GM10847 (cell line): ENCODE measurements around the gene TENM3.

ENCODE experiments used
- POLR2A ChIP-seq: IDR thresholded peaks from 2 replicates; pipeline ENCODE4 v1.6.1; 2011; ENCODE audit not compliant: insufficient read length; ENCODE audit errors: extremely low read depth

The TENM3 gene

DNA sequence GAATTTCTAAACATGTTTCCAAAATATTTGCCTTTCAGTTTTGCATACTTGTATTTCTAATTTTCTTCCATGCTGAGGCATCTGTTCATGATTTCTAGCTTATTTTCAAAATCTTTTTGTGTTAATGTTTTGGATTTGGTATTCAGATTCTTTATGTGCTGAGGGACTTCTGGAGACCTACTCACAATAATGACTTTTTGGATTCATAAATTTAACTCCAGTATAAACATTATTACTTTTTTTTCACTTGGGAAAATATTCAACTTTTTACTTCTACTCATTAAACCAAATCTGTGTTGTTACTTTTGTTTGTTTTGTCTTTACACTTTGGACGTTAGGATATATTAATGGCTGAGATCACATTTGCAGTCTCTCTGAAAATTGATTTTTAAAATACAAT lies 183.7 kb downstream of the TENM3 start:
- no peak for TF ChIP-seq POLR2A

DNA sequence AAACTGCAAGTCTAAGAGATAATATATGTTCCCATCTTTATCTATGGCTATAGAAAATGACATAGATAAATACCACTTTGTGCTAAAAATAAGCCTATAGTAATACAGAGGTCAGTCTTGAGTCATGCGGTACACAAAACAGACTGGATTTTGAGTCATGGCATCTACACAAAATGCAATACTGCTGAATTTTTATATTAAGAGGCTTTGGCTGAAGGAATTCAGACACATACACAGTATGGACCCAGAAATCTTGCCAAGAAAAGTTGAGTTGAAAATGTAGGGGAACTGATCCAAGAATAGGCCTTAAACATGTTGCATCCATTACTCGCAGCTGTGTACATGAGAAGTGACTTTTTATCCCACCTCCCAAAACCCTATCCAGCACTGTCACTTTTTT lies 184.4 kb downstream of the TENM3 start:
- TF ChIP-seq POLR2A: no peak

DNA sequence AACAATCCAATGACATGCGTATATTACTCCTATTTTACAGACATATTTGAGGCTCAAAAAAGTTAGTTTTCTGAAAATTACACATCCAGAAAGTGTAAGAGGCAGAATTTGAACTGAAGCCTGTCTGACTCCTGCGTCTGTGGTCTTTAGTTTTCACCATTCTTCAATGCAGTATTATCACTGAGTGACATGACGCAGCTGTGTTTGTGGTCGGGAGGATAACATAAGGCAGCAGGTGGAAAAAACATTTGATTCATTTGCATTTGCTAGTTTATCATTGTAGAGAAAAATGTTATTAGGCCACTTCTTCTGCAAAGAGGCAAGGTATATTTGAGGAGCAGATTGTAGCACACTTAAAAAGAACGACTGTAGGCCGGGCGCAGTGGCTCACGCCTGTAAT lies 186.7 kb downstream of the TENM3 start:
- no peak for TF ChIP-seq POLR2A

DNA sequence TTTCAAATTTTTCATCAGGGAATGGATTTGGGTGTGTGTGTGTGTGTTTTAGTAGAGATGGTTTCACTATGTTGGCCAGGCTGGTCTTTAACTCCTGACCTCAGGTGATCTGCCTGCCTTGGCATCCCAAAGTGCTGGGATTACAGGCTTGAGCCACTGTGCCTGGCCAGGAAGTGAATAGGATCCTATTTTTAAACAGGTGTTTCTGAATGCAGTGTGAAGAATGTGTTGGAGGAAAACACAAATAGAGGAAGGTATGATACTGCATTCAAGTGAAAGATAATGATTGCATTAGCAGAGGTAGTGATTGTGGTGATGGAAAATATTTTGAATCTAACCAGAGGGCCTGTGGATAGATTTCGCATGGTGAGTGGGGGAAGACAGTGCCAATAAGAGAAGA lies 189.6 kb downstream of the TENM3 start:
- TF ChIP-seq POLR2A: no peak

DNA sequence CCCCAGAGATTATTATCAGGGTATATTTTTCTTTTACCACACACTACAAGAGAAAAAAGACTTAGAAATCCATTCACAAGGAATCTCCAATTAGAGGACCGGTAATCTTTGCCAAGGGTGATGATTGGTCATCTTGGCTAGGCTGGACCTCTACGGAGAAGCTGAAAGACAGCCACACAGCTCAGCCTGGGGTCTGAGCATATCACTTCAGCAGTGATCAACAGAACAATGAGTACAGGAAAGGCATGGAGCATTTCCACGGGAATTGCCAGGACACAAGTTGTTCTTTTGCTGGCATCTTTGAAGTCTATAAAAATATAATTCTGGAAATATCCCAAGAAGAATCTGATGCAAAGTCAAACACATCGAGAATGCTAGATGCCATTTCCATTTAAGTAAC lies 191.5 kb downstream of the TENM3 start:
- TF ChIP-seq POLR2A: no peak

DNA sequence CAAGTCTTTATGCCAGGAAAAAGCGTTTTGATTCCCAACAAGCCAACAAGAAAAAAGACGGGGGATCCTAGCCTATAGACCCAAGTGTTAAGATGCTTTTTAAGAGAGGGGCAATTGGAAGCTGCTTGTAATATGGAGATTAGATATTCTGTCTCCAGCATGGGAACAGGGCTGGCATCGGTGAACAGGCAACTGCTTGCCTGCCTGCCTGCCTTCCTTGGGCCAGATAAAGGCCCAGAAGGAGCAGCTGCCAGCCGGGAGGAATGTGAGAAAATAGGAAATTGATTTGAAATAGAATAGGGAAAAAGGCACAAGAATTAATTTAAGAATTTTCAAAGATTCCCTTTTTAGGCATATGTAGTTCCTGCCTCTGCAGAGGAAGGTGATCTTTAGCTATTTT lies 192.2 kb downstream of the TENM3 start:
- TF ChIP-seq POLR2A: no peak

DNA sequence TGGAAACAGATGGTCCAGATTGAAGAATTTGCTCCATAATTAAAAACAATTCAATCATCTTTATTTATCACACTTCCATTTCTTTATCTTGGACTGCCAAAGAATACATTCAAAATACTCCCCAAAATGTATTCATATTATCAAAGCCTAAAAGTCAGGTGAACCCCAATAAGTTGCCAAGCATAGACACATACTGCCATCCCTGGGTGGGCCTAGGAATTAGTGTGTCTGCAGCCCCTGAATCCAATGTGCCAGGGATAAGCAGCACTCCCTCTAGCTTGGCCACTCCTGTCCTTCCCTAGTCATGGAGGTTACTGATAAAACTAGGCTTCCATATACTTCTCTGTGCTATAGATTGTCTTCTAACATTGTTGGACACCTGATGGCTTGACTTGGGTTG lies 199.9 kb downstream of the TENM3 start:
- TF ChIP-seq POLR2A: no peak

DNA sequence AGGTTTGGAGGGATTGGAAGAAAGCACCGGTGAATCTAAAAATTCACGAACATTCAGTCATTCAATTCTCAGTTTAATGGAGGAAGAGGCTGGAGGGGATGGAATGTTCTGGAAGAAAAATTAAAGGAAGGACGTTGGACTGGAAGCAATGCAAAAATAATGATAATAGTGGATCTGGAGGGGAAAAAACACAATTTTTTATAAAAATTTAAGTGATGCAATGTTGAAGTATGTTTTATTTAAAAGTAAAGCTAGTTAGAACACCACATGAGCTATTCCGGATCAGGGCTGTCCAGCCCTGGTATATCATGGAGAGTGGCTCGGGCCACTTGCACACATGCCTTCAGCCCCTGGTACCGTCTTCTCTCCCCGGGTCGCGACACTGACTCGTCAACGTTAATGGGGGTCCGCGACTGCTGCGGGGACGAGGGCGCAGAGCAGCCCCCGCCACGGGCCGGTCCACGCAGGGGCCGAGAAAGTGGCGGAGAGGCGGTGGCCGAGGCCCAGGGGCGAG lies 204.6 kb downstream of the TENM3 start:
- no peak for TF ChIP-seq POLR2A

DNA sequence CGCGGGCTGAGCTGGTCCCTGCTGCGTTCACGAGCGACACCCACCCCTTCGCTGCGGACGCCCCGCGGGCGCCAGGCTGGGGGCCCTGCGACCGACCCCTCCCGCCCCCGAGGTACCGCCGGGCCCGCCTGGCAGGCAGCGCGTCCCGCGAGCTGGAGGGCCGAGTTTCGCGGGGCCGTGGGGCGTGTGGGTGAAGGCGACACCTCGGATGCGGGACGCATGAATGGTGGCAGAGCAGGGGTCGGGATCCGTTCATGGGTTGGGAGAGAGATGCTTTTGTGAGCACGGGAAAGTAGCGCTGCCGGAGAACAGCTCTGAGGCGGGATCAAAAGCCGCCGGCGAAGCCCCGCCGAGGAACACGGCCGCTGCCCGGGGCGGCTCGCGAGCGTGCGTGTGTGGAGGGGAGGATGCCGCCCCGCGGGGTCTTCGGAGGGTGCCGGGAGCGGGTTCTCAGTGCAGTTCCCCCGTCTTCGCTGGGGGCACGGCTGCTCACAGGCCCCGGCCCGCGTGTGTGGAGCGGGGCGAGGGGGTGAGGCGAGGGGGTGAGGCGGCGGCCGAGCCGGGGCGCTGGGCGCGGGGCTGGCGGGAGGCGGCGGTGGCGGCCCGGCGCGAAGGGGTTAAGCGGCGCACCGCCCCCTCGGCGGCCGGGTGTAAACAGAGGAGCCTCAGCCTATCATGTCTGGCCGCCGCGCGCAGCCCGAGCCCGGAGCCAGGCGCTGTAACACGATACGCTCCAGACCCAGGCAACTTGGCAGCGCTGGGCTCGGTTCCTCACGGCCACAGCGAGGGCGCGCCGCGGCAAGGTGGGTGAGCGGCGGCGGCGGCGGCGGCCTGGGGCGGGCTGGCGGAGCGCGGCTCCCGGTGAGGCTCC lies 205.3 kb downstream of the TENM3 start:
- no peak for TF ChIP-seq POLR2A

DNA sequence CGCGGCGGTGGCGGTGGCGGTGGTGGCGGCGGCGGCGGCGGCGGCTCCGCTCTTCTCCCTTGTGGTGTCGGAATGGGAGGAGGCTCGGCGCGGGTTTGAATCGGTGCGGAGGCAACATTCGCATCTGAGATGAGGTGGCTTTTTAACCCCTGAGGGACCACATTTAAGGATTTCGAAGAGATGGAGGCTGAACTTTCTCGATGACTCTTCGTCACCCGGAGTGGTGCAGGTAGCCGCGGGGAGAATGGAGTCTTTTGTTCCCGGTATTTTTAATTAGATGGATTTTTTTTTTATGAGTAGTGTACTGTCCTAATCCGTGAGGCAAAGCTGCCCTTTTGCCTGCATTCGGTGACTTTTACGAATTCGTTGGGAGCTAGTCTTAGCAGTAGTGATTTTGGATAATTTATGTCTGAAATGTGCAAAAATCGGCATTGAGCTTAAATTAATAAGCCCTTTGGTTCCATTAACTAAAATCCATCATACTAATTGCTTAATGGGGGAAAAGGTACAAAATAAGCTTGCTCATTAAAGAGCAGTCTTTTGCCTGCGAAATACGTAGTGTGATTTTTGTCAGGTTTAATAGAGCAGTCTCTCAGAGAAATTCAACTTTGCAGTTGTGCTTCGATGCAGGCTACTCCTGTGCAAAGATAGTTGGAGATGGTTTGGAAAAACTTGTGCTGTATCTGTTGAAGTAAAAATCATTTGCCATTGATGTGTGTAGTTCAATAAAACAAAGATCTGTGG lies 206.2 kb downstream of the TENM3 start:
- no peak for TF ChIP-seq POLR2A

DNA sequence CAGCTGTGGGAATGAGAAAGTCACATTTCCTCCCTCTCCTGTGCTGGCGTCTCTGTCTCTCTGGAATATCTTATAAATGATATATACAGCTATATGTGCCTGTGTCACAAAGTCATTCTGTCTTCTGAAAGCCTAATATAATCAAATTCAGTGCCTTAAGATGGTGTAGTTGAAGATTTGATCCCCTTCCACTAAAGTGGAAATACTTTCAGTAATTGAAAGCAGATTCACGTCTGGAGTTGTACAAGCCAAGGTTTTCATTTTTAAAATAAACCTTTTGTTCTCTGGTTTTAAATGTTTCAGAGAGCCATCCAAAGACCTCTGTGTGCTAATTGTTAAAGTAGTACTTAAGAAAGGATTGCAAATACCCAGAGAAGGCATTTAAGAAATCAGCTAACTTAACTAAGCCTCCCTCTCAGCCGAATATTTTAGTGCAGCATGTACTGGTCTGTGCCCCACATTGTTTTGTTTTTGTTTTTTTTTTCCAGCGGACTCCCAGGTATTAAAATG lies 206.8 kb downstream of the TENM3 start:
- no peak for TF ChIP-seq POLR2A

DNA sequence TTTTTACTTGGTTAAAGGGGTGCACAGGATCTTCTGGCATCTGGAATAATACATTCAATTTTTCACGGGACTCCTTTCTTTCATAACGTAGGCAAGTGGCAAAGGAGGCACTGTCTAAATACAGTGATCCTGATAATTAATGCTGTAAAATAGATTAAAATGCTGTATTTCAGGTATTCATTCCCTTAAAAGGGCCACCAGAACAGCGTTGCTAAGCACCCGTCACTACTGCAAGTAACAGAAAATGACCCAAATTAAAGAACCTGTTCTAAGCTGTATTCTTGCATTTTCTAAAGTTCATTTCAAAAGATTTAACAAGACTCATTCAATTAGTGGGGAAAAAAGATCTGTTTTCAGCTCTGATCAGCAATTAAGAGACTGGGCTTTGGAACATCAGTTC lies 208.2 kb downstream of the TENM3 start:
- no peak for TF ChIP-seq POLR2A

DNA sequence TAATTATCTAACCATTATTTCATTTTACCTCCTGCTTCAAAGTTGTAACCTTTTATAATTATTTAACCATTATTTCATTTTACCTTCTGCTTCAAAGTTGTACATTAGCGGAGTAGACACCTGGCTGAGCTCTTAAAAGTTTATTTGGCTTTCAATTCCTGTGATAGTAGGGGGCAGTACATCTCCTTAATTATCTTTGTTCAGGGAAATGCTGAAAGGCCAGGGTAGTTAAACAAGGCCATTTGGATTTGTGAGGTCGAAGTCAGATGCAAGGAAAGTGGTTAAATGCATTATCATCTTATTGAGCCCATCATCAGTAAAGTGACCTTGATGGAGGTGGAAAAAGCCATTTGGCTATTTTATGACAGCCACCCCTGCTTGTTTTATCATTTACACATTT lies 210.6 kb downstream of the TENM3 start:
- no peak for TF ChIP-seq POLR2A

DNA sequence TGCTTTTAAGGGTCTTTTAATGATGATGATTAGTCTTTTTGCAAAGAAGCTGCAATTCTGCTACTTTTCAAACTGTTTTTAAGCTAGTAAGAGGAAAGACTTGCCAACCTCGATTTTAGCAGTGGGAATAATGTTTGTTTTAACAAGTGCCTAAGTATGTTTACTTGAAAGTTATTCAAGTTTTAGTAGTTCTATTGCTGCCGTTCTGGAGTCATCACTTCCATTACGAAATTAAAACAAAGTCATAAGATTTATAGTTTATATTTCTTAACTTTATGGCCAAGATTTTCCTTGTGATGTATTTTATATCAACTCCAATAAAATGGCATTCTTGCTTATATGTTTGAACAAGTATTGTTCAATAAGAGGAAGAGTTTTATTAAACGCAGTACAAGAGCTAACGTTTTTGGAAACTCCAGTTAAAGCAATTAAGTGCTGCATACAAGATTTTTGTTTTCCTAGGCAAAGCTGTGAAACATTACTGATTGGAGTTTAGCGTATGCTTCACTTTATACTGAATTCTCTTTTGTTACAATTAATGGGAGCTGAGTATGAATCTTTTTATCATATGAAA lies 211.3 kb downstream of the TENM3 start:
- TF ChIP-seq POLR2A: no peak

DNA sequence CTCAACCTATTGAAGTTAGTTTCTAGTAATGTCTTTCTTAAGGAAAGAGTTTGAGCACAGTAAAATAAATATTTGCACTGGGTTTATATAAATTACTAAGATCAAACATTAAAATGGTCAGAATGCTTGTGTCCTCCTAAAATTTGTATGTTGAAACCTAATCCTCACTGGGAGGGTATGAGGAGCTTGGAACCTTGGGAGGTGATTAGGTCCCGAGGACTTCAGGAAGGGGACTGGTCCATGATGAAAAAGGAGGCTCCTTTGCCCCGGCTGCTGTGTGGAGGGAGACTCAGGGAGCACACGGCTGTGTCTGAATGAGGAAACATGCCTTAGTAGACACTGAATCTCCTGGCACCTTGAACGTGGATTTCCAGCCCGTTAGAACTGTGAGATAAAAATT lies 221.9 kb downstream of the TENM3 start:
- no peak for TF ChIP-seq POLR2A

DNA sequence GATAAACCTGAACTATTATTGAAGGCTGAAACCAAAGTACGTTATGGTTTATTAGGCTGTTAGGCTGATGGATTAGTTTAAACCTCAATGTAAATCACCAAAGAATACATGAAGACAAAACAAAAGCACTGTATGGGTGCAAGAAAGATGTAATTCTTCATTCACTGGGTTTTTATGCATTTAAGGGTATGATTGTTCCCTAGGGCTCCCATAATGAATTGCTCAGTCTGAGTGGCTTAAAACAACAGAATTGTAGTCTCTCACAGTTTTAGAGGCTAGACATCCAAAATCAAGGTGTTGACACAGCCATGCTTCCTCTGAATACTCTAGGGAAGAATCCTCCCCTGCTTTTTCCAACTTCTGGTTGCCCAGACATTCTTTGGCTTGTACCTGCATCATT lies 222.8 kb downstream of the TENM3 start:
- TF ChIP-seq POLR2A: no peak
